Measurements from ENCODE around the gene PUSL1. TPM values are rescaled to one million over a fixed set of nuclear protein-coding genes. Genes with fewer than 3 reads are reported as not detected.
A peak's percentile ranks its signal among the peaks of the same experiment; 100 is the strongest.

PUSL1 gene
- total and polyA plus RNA-seq, 2 of the 13 experiments (the other 11 are each of a cell fraction or from before 2014, with no cell fraction given) = 8.3 to 22.2 TPM

GRCh38 chr1:1334835-1335234 lies 26.4 kb downstream of the PUSL1 start (continued):
- TF ChIP-seq ZNF616 (CRISPR knock-in tag; IDR thresholded peaks at IDR 0.05; ENCODE audit: low read depth) (0 out of 2 replicates have a peak, but pooled peaks have one; percentile 52), ZNF160 (CRISPR knock-in tag; IDR thresholded peaks at IDR 0.05) (no peak), CBX5 (CRISPR knock-in tag; IDR thresholded peaks at IDR 0.05; ENCODE audit: borderline replicate concordance) (no peak), ZNF710 (CRISPR knock-in tag; IDR thresholded peaks at IDR 0.05; ENCODE audit: borderline replicate concordance) (peak; percentile 29; the same call in 1 of the 2 replicates), ZNF724P (CRISPR knock-in tag; IDR thresholded peaks at IDR 0.05; ENCODE audit: borderline replicate concordance) (0 out of 2 replicates have a peak, but pooled peaks have one; percentile 32), RFX1 (IDR thresholded peaks at IDR 0.05) (no peak), MTF1 (CRISPR knock-in tag; IDR thresholded peaks at IDR 0.05) (no peak), ZNF292 (CRISPR knock-in tag; IDR thresholded peaks at IDR 0.05; ENCODE audit: borderline replicate concordance, low read depth) (no peak), MBD4 (IDR thresholded peaks at IDR 0.05; ENCODE audit: borderline replicate concordance, low read length) (no peak), PRDM10 (CRISPR knock-in tag; IDR thresholded peaks at IDR 0.05; ENCODE audit: low read depth) (no peak), CERS6 (CRISPR knock-in tag; IDR thresholded peaks at IDR 0.05) (no peak), ZNF674 (CRISPR knock-in tag; IDR thresholded peaks at IDR 0.05; ENCODE audit: low read depth) (no peak), SATB2 (CRISPR knock-in tag; IDR thresholded peaks at IDR 0.05) (no peak), HMGA1 (CRISPR knock-in tag; conservative IDR thresholded peaks at IDR 0.05) (no peak), SIX1 (CRISPR knock-in tag; IDR thresholded peaks at IDR 0.05; ENCODE audit: borderline replicate concordance) (no peak), ZMAT5 (CRISPR knock-in tag; IDR thresholded peaks at IDR 0.05; ENCODE audit: borderline replicate concordance, low read depth) (no peak), SOX13 (IDR thresholded peaks at IDR 0.05) (no peak), SOX13 (CRISPR knock-in tag; conservative IDR thresholded peaks at IDR 0.05 in 1 of 2, IDR thresholded peaks at IDR 0.05 in 1 of 2) (0 out of 4 replicates have a peak, but pooled peaks of 1 of the 2 experiments have one; percentile 21), E2F5 (CRISPR knock-in tag; conservative IDR thresholded peaks at IDR 0.05) (no peak), NFIB (CRISPR knock-in tag; IDR thresholded peaks at IDR 0.05; ENCODE audit: borderline replicate concordance) (no peak), TRIM24 (CRISPR knock-in tag; IDR thresholded peaks at IDR 0.05) (no peak), CENPT (CRISPR knock-in tag; IDR thresholded peaks at IDR 0.05; ENCODE audit: low read depth) (no peak), KDM5A (IDR thresholded peaks at IDR 0.05; ENCODE audit: borderline replicate concordance, low read length) (no peak), MAFK (conservative IDR thresholded peaks at IDR 0.05 in 1 of 2, IDR thresholded peaks at IDR 0.05 in 1 of 2; ENCODE audit: low read length in 2 of 2) (no peak)

All from HepG2 (cell line).